Skin of body (tissue), 2 donors: Measurements from ENCODE around the gene RALA. TPM values are rescaled to one million over a fixed set of nuclear protein-coding genes. Genes with fewer than 3 reads are reported as not detected.

Experiments used
- DNase-seq: peaks from one replicate; lab custom pipeline; 2025; lab: John Stamatoyannopoulos, UW
- total RNA-seq: library from RNA; depleted of rRNA; stranded (reverse); fragments of >200 nt; gene quantifications from one replicate; pipeline ENCODE4 v1.2.3, GENCODE V29; 2014

The RALA gene
- 26.9 TPM for total RNA-seq

GRCh38 chr7:39623047-39623731 lies at the start of gene RALA:
Gene RALA (plus strand): TSS chr7:39623572. CDS start chr7:39686668, 63,096 bp downstream.
- DNase-seq, result peak; percentile 96

DNA sequence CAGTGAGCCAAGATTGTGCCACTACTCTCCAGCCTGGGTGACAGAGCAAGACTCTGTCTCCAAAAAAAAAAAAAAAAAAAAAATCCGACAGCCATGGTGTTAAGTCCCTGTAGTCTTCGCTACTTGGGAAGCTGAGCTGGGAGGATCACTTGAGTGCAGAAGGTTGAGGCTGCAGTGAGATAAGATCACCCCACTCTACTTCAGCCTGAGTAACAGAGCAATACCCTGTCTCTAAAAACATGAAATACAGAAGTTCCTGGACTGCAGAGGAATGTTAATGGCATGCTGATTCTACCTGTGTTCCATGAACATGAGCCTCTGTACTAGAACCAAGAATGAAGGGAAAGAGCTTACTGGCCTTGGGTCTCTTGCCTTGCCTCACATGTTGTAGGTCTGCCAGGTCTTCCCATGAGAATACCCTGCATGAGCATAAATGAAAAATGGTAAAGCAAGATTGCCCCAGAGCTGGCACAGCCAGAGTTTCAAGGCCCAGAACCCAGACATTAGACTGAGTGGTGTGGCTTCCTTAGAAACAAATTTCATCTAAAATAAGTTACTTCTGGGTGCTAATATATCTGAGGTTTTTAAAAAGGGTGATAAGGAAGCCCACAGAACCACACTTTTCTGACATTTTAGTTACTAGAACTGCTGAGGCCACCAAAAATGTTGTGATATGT lies 48.6 kb upstream of the RALA start:
- no peak for DNase-seq

GRCh38 chr7:39577229-39577874 lies 46.0 kb upstream of the RALA start:
- no peak for DNase-seq

DNA sequence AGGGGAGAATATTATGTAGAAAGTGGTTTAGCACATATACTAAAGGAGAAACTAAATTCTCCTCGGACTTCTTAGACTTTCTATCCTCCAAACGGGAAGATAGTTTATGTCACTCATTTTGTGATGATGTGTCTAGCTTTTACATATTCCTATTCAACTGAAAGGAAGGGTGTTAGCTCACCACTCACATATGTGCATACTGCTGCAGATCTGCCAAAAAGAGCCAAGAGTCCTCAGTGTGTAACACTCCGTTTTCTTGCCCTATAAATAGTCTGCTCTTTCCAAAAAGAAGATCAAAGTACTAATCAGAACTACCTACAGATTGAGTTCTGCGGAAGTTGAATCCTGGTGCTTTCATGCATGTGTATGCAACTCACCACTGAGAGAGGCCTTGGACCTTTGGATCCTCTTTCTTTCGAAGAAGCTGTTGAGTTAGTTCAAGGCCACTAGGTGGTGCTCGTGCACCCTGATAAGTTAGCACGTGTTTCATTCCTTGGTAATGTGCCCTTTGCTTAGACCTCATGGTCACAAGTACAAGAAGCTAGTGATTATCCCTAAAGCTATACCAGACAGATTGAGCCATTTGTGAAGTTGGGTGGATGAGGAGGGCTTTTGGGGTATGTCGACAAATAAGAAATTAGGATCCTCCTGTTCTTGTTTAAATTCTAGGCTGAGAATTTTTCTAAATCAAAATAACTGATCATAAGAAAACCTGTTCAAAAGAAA lies 43.1 kb upstream of the RALA start:
- DNase-seq, result peak; percentile 95

- no peak for DNase-seq
Observed at GRCh38 chr7:39582536-39582935, 40.8 kb upstream of the RALA start.

DNA sequence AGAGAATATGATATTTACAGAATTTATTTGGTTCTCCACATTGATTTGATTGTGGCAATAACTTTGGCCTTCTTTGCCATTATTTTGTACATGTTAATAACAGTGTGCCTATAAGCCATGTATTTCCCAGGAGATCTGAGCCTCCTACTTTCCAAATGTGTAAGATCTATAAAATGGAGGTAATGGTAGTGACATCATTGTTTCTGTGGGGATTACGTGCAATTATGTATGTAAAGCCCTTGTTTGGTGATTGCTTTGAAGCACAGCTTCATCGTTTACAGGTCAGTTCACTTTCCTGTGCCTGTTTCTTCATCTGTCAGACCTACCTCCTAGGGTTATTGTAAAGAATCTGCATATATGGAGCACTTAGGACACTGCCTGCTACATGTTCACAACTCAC lies 39.8 kb upstream of the RALA start:
- DNase-seq, result no peak

DNA sequence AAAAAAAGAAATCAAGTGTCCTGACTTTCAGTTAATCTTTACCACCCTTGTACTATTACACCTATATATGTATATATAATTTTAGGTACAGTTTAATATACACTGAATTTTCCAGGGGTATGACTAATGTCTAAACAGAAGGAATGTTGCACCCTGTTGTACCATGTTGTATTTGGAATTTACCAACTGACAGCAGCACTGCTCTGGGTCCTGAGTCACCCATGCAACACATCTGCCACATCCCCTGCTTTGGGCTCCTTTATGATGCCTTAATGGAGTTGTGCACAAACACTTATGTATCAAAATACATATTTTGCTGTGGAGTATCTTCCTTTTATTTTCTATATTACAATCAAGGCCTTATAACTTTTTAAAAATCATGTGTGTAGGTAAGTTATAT lies 36.0 kb upstream of the RALA start:
- no peak for DNase-seq

GRCh38 chr7:39588416-39588815 lies 35.0 kb upstream of the RALA start:
- no peak for DNase-seq

DNA sequence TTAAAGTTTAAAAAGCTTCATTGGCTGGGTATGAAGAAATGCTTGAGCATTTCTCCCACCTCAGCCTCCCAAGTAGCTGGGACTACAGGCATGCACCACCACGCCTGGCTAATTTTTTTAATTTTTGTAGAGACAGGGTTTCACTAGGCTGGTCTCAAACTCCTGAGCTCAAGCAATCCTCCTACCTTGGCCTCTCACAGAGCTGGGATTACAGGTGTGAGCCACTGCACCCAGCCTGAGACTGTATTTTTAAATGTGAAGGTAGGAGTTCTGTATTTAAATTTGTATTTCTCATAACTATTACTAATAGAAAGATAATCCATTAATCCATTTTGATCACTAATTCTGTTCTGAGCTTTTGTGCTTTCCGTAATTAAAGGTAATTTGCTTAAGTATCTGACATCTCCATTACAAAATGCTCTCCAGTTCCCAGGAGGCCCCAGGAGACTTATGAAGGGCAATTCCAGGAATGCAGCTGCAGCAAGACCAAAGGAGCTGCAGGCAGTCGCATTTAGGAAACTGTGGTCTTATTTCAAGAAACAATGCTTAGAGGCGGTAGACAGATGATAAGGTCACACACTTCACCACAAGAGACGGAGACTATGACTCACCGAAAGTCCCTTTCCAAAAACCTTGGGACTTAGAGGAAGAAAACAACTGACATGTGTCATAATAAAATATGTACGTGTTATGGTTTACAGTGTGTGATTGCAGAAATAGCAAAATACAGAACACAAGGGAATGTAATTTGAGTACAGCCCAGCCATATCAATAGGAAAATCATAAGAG lies 33.9 kb upstream of the RALA start:
- DNase-seq, result peak; percentile 31

DNA sequence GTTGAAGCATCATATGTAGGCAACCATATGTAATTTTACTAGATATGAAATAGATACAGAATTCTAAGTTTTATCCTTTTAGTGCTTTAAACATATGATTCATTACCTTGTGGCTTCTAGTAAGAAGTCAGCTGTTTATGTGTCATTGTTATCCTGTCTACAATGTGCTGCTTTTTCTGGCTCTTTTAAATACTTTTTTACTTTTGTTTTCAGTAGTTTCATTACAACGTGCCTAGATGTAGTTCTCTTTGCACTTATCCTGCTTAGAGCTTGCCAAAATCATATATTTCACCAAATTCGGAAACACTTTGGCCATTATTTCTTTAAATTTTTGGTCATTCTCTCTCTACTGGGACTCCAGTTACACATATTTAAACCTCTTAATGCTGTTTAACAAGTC lies 30.8 kb upstream of the RALA start:
- no peak for DNase-seq

- peak; percentile 69 for DNase-seq
Observed at GRCh38 chr7:39594988-39595620, 28.3 kb upstream of the RALA start.

GRCh38 chr7:39602351-39602750 lies 21.0 kb upstream of the RALA start:
- DNase-seq, result no peak

DNA sequence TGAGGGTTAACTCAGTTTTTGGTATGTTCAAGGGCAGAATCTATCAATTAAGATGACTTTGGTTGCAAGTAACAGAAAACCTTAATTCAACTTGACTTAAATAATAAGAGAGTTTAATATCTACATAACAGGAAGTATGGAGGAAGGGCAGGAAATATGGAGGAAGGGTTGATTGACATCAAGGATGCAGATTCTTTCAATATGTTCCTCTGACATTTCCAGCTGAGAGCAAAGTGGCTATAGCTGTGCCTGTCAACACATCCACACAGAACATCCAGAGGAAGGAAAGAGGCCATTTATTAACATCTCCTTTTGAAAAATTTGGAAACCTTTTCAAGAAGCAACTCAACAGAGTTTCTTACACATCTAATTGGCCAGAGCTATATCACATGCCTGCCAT lies 19.4 kb upstream of the RALA start:
- DNase-seq, result no peak

GRCh38 chr7:39605087-39605486 lies 18.3 kb upstream of the RALA start:
- DNase-seq, result no peak

DNA sequence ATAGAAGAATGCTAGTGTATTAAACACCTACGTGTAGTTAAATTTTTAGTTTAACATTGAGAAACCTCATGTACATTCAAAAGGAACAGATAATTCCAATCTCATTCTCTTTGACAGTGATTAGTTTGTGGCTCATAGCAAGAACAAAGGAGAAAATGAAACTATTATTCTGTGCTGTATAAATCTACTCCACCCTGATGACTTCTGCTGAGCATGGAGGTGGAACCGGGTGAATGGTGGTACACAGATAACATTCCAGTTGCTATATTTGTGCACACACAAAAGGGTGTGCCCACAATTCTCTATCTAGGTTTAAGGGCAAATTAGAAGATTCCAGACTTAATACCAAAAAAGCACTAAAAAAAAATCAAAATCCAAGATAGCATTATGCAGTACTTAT lies 17.0 kb upstream of the RALA start:
- DNase-seq, result no peak

GRCh38 chr7:39606941-39607340 lies 16.4 kb upstream of the RALA start:
- no peak for DNase-seq

GRCh38 chr7:39607865-39608264 lies 15.5 kb upstream of the RALA start:
- DNase-seq, result no peak

DNA sequence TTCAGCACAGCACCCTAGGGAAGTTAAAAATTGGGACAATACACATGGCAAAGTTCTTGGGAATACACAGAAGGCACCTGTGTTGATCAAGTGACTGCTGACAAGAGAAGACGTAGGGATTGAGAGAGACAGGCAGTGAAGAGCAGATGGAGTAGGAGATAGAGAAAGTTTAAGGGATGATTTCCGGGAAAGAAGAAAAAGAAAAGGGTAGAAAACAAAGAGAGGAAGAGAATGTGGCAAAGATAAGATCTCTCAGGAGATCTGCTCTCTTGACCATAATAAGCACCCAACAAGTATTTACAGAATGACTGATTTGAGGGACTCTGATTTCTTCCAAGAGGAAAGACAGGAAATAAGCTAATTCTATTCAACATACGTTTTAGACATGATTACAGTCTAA lies 15.1 kb upstream of the RALA start:
- DNase-seq, result peak; percentile 7

DNA sequence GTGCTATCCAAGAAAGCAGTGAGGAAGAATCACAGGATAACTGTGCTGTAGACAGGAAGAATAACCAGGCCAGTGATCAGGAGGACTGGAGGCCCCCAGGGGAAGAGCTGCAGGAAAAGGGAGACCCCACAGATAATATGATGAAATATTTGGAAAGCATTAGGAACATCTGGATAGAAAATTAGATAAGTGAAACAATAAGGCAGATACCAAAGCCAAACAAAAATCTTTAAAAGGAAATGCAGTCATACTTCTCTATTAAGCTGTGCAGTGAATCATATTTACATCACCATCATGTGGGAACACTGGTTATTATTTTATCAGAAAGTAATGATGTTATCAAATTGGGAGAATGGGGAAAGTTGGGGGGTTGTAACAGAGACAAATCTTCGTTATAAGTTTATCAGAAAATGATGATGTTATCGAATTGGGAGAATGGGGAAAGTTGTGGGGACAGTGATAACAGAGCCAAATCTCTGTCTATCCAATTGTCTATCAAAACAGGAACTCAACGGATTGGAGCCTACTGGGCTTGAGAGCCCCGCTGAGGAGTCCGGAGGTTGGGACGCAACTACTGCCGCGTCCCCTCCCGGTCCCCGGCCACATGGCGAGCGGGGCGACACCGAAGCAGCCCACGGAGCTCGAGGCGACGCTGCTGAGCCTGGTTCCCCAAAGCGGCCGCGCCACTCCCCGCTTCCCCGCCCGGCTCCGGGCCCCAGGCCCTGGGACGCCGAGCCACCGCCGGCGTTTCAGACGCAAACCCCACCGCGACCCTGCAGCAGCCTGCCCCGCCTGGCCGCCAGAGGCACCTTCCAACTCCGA lies 14.0 kb upstream of the RALA start:
- DNase-seq, result peak; percentile 92

GRCh38 chr7:39609935-39610263 lies 13.5 kb upstream of the RALA start:
- DNase-seq, result no peak
